Measurements from ENCODE around the gene BRD2.

Gene BRD2

DNA sequence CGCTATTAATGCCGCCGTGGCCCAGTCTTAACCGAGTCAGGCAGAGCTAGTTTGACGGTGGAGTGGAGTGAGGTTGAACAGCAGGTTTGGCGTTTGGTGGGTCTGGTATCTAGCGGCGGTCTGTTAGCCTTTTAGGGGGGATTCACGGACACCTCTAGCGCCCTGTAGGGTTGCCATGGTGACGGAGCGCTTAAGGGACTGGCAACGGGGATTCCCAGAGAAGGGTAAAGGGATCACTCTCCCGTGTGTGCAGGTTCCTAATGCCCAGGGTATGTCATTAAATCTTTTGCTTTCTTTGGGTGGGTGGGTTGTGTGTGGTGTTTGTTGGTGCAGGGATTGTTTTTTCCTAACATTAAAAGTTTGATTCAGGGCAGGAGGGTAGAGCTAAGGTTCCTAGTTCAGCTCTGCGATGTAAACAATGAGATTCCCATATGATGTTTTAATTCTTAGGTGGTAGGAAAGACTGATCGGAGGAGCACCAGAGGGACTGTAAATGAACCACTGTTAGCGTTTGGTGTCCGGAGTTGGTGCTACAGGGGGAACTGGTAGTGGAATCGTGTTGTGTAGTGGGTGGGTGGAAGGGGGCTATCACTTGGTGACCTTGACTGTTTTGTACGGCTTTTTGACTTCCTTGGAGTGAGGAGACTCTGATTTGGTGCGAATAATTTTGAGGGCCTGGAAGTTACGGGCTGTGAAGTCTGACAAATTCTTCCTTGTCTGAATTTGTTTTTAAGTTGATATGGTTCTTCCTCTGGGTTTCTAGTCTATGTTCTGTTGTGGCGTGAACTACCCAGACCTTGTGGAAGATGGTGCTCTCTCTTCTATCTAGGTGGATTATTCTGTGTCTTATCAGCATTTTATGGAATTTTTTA lies 5.0 kb downstream of the BRD2 start:
- peak; percentile 83 for DNase-seq

- DNase-seq: peak; percentile 54
Observed at GRCh38 chr6:32974016-32974333, 5.6 kb downstream of the BRD2 start.

DNA sequence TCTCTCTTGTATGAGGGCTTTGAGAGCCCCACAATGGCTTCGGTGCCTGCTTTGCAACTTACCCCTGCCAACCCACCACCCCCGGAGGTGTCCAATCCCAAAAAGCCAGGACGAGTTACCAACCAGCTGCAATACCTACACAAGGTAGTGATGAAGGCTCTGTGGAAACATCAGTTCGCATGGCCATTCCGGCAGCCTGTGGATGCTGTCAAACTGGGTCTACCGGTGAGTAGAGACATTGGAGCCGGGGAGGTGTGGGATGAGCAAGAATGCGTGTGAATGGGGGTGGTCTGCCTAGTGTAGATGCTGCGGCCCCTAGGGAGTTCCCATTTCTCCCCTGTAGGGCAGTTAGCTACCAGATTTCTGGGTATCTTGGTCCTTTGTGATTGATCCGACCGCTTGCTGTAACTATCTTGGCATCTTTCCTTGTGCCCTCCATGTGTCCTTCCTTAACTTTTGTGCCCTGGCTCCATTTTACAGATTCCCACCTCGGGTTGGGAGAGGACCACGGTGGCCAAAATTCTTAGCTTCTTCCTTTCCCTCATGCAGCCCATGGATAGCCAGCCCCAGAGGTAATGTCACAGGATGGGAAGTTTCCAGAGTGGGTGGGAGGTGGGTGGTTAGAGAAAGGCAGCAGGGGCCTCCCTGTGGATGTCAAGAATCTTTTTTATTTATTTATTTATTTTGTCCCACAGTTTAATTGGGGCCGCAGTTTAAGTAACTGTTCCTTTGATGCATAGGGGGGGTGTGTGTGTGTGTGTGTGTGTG lies 6.3 kb downstream of the BRD2 start:
- DNase-seq: peak; percentile 7

GRCh38 chr6:32975886-32976285 lies 7.5 kb downstream of the BRD2 start:
- no peak for DNase-seq

DNA sequence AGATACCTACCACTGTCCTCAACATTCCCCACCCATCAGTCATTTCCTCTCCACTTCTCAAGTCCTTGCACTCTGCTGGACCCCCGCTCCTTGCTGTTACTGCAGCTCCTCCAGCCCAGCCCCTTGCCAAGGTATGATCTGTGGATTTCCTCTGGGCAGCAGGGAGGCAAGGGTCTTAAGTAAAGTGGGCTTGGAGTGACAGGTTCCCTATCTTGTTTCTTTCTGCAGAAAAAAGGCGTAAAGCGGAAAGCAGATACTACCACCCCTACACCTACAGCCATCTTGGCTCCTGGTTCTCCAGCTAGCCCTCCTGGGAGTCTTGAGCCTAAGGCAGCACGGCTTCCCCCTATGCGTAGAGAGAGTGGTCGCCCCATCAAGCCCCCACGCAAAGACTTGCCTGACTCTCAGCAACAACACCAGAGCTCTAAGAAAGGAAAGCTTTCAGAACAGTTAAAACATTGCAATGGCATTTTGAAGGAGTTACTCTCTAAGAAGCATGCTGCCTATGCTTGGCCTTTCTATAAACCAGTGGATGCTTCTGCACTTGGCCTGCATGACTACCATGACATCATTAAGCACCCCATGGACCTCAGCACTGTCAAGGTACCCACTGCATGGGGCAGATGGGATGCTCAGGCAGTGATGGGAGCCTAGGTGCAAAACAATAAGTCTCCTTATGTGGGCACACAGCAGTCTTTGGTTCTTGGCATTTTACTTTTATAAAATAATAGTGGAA lies 8.1 kb downstream of the BRD2 start:
- DNase-seq: no peak

- no peak for DNase-seq
Observed at GRCh38 chr6:32977272-32977952, 9.0 kb downstream of the BRD2 start.

- DNase-seq: no peak
Observed at GRCh38 chr6:32977953-32978324, 9.5 kb downstream of the BRD2 start.

DNA sequence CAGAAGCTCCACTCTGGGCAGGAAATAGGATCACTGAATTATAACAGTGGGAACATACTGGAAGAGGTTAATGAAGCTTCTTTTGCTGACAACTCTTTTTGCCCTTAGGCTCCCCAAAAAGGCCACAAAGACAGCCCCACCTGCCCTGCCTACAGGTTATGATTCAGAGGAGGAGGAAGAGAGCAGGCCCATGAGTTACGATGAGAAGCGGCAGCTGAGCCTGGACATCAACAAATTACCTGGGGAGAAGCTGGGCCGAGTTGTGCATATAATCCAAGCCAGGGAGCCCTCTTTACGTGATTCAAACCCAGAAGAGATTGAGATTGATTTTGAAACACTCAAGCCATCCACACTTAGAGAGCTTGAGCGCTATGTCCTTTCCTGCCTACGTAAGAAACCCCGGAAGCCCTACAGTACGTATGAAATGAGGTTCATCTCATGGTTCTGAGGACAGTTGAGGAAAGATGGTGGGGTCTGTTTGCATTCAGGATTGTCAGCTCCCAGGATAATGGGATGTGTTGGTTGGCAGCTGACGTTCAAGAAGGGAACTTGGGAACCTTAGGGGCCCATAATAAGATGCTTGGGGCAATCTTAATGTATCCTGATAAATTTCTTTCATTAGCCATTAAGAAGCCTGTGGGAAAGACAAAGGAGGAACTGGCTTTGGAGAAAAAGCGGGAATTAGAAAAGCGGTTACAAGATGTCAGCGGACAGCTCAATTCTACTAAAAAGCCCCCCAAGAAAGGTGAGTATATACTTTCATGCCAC lies 11.5 kb downstream of the BRD2 start:
- DNase-seq: no peak

- no peak for DNase-seq
Observed at GRCh38 chr6:32980488-32981038, 12.2 kb downstream of the BRD2 start.

GRCh38 chr6:32982084-32982701 lies 13.8 kb downstream of the BRD2 start:
- peak; percentile 35 for DNase-seq

GRCh38 chr6:32982702-32983492 lies 14.5 kb downstream of the BRD2 start:
- peak; percentile 38 for DNase-seq

- no peak for DNase-seq
Observed at GRCh38 chr6:32983493-32983848, 15.1 kb downstream of the BRD2 start.

DNA sequence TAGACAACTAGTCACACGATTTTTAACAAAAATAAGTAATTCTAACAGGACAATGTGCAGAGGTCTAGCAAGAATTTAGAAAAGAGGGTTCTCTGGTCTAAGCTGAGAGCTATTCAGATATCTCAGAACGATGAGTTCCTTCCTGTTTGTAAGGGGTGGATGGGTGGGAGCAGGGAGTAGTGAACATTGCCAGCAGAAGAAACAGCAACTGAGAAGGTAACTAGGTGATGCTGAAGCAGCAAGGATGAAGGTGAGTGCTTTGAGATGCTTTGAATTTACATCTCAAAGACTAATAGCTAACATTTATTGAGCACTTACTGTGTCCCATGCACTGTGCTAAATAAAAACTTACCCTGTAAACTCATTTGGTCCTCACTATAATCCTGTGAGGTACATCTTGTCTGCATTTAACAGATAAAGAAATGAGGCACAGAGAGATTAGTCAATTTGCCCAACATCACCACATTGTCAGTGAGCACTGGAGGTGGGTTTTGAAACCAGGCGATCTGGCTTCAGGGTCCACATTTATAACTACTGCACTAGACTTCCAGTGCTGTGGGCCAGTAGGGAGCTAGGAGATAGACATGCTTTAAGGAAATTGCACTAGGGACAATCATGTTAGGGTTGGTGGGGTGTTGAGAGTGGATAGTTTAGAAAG lies 15.7 kb downstream of the BRD2 start:
- peak; percentile 16 for DNase-seq

DNA sequence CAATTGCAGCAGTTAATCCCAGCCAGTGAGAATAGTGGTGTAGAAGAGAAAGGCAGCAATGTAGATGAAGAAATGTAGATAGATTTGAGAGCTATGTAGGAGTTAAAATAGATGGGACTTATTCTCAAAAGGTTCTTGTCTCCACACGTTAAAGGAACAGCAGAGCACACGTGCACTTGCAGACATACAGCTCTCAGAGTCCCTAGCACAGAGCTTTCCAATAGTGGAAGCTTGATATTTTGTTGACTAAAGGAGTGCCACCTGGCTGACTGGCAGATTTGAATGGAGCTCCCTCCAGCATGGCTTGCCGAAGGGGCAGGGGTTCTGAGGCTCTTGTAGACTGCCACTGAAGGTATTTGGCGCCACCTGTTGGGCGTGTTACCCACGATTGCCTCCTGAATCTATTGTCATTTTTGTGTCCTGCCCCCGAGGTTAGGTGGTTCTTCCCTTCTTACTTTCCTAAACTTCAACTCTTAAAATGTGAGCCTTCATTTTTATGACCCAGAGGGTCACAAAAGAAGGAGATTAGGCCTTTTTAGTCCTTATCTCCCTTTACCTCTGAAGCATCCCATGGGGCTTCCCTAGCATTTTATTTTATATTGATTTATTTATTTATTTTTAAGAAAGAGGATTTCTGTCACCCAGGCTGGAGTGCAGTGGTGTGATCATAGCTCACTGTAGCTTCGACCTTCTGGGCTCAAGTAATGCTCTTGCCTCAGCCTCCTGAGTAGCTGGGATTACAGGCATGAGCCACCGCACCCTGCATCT lies 16.4 kb downstream of the BRD2 start:
- peak; percentile 94 for DNase-seq

DNA sequence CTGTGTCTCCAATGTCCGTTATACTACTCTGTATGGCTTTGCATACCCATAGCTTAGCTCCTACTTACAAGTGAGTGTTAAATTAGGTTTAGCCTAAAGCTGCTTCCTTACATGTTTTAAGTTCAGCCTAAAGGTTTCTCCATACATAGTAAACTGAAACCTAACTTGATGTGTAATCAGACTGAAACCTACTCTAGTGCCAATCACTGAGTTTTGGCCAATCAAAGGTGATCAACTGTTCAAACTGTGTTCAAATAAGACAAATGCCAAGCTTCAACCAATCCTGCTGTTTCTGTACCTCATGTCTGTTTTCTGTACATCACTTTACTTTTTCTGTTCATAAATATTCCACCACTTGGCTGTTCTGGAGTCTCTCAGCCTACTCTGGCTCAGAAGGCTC lies 21.0 kb downstream of the BRD2 start:
- no peak for DNase-seq

DNA sequence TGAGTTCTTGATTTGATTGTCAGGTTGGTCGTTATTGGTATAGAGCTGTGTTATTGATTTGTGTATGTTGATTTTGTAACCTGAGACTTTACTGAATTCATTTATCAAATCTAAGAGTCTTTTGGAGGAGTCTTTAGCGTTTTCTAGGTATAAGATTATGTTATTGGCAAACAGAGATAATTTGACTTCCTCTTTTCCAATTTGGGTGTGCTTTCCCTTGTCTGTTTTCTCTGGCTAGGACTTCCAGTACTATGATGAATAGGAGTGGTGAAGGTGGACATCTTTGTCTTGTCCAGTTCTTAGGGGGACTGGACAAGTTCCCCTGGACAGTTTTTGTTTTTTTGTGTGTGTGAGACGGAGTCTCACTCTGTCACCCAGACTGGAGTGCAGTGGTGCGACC lies 23.6 kb downstream of the BRD2 start:
- no peak for DNase-seq

GRCh38 chr6:32993363-32993973 lies 25.1 kb downstream of the BRD2 start:
- no peak for DNase-seq

DNA sequence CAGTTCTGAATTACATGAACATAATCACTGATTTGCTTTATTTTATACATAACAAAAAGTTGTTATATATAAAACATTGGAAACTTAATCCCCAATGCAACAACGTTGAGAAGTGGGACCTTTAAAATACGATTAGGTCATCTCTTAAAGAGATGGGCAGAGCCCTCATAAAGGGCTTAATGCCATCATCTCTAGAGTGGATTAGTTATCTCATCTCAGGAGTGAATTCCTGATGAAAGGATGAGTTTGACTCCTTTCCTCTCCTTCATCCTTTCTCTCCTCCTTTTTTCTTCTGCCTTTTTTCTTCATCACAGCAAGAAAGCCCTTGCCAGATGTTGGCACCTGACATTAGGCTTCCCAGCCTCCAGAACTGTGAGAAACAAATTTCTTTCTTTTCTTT lies 27.1 kb downstream of the BRD2 start:
- no peak for DNase-seq

DNA sequence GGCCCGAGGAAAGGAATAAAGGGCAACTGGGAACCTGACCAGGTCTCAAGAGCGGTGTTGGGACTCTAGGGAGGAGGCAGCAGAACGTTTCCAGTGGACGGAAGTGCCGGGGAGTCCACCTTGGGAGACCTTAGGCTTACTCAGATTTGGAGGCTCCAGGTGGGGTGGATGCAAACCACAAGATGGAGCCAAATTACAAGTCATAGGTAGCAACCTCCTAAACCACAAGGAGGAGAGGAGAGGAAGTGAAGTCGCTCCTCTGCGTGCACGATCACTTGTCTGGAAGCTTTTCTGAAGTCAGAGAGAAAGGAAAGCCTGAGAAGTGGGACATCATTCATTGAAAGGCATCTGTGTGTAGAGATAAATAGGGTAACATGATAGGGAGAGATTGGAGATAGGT lies 31.7 kb downstream of the BRD2 start:
- DNase-seq: no peak

All from eye (tissue), 1 donor.